ENCODE measurements around the gene GAB1.

GAB1 gene

DNA sequence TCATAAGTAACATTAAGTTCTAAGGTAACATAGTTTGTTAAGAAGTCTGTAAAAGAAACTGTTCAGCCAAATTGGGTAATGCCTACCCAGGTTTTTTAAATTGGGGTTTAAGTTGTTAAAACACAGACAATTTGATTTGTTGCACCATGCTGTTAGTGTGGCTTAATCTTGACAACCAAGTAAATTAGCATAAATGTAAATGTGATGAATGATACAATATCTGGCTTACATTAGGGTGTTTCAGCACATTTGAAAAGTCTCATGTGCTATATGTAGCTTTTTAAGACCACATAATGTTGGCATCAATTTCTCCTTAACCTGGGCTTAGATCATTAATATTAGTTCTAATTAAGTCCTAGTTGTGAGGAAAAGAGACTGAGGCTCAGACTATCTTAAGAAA lies 104.4 kb downstream of the GAB1 start:
- ChIA-PET POLR2A (no interaction called here), CTCF (interaction anchor here (1.7 to 2.4 kb wide), 2 partner anchors 10 to 20 kb away, joined by 3 to 5 read pairs; no protein-coding TSS in a partner anchor)
- TF ChIP-seq, protein P1, sequence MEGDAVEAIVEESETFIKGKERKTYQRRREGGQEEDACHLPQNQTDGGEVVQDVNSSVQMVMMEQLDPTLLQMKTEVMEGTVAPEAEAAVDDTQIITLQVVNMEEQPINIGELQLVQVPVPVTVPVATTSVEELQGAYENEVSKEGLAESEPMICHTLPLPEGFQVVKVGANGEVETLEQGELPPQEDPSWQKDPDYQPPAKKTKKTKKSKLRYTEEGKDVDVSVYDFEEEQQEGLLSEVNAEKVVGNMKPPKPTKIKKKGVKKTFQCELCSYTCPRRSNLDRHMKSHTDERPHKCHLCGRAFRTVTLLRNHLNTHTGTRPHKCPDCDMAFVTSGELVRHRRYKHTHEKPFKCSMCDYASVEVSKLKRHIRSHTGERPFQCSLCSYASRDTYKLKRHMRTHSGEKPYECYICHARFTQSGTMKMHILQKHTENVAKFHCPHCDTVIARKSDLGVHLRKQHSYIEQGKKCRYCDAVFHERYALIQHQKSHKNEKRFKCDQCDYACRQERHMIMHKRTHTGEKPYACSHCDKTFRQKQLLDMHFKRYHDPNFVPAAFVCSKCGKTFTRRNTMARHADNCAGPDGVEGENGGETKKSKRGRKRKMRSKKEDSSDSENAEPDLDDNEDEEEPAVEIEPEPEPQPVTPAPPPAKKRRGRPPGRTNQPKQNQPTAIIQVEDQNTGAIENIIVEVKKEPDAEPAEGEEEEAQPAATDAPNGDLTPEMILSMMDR (IDR thresholded peaks at IDR 0.05; ENCODE audit: control extremely low read depth, extremely low read depth, low read depth, missing control alignments): no peak
- no peak for DNase-seq (ENCODE audit: extremely low spot score)

DNA sequence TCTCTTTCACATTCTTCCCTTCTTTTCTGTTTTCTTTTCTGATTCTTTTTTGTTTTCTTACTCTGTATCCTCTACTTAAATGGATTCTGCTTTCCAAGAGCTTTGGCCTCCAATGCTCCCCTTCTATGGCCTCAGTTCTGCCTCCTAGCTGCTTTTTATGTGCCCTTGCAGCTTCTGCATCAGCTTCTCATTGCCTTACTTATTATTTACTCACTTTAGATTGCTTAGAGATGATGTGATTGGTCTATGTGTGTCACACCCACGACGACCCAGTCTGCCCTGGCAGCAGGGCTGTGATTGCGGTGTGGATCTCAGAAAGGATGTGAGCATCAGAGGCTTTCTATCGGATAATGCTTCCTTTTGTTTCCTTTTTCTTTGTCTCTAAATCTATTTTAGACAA lies 105.0 kb downstream of the GAB1 start:
- ChIA-PET CTCF (interaction anchor here (1.7 kb wide), 1 partner anchor 10 kb away, joined by 3 read pairs; no protein-coding TSS in a partner anchor), POLR2A (no interaction called here)
- TF ChIP-seq, protein P1 (IDR thresholded peaks at IDR 0.05; ENCODE audit: control extremely low read depth, extremely low read depth, low read depth, missing control alignments): no peak
- DNase-seq (ENCODE audit: extremely low spot score): no peak

DNA sequence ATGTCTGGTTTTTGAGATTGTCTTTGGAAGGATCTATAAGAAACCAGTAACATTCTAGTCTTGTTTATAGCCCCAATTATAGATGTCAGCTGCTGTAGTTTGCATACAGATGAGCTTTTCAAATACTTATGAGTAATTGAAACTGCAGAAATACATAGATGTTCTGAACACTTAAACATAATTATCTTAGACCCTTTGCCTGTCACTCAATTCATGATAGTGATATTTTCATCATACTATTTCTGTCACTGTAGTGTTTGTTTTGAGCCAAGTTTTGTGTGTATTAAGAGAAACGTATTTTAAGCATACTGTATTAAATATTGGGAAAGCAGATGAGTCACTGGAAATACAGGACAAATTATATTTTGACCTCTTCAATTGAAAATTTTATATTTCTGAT lies 107.1 kb downstream of the GAB1 start:
- ChIA-PET CTCF (interaction anchor here (0.8 to 1.3 kb wide), 3 partner anchors 9 to 11 kb away, joined by 3 to 8 read pairs (median 5); no protein-coding TSS in a partner anchor), POLR2A (no interaction called here)
- TF ChIP-seq, protein P1 (IDR thresholded peaks at IDR 0.05; ENCODE audit: control extremely low read depth, extremely low read depth, low read depth, missing control alignments): no peak
- DNase-seq (ENCODE audit: extremely low spot score): no peak

DNA sequence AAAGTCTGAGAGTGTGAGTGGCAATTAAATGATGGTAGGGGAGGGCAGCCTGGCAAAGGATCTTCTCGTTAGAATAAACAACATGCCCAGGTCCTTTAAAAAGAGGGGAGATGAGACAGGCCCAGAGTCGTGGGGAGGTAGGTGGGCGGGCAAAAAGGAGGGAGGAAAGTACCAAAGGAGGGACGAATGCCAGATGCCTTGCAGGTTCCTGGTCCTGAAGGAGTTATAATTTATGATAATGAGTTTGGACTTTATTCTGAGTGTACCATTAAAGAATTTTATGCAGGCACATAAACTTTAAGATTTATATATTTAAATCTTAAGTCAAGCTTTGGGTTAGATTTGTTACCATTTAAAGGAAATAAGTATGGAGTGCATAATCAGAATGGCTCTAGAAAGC lies 114.5 kb downstream of the GAB1 start:
- ChIA-PET CTCF (interaction anchor here (1.2 to 2.0 kb wide), 3 partner anchors 9 to 18 kb away, joined by 4 to 9 read pairs (median 5); no protein-coding TSS in a partner anchor), POLR2A (no interaction called here)
- TF ChIP-seq, protein P1 (IDR thresholded peaks at IDR 0.05; ENCODE audit: control extremely low read depth, extremely low read depth, low read depth, missing control alignments): no peak
- no peak for DNase-seq (ENCODE audit: extremely low spot score)

DNA sequence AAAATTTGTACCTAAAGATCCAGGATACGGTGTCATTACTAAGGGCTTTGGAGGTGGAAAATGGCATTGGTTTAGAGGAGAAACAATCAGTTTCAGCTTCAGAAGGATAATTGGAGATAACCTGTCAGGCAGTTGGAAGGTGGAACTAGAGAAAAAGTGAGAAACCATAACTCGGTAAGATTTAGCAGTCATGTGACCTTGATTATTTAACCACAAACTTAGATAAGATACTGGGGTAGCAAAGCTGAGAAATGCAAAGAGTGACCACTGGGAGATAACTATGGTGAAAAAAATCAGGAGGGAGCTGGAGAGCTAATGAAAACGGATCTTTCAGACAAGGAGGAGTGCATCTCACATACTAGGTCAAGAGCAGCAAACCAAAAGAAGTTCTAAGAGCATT lies 118.5 kb downstream of the GAB1 start:
- DNase-seq (ENCODE audit: extremely low spot score): no peak
- CTCF ChIA-PET: interaction anchor here (0.8 to 3.8 kb wide), 7 partner anchors 10 to 37 kb away, joined by 3 to 16 read pairs (median 3); no protein-coding TSS in a partner anchor
- POLR2A ChIA-PET: no interaction called here
- TF ChIP-seq, protein P1 (IDR thresholded peaks at IDR 0.05; ENCODE audit: control extremely low read depth, extremely low read depth, low read depth, missing control alignments): no peak

DNA sequence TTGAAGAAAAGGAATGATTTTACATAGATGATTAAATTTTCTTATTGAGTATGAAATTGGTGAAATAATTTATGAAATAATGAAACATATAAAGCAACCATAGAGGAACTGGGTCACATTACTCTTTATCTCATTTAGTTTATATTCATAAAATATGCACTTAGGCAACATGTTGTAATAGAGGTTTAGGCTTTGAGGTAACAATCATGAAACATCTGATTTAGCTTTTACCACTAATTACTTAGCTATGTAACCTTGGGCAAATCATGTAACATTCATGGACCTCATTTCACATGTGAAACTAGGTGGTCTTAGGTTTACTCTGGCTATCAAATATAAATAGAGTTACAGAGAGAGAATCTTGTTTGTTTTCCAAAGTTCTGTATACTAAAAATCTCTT lies 122.3 kb downstream of the GAB1 start:
- no peak for DNase-seq (ENCODE audit: extremely low spot score)
- ChIA-PET CTCF (no interaction called here), POLR2A (no interaction called here)
- TF ChIP-seq, protein P1 (IDR thresholded peaks at IDR 0.05; ENCODE audit: control extremely low read depth, extremely low read depth, low read depth, missing control alignments): no peak

Data from GM10248 (cell line).